ENCODE data around the gene NFKBIA.

NFKBIA gene

DNA sequence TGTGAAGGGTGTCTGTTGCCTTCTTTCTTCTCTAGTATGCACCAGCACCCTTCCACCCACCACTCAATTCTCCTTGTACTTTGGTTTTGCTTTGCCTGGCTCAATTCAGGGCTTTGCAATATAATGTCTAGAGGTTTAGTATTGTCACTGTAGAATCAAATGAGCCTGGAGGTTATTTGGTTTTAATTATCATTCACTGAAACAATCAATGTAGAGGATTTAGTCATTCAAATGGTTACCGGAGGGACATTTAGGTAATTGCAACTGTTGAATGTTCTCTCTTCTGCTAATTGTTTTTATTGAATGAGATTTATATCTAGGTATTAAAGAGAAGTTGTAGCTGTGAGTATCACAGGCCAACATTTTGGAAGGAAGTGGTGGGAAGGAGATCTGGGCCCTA lies 29.3 kb upstream of the NFKBIA start:
- TF ChIP-seq, protein P1, sequence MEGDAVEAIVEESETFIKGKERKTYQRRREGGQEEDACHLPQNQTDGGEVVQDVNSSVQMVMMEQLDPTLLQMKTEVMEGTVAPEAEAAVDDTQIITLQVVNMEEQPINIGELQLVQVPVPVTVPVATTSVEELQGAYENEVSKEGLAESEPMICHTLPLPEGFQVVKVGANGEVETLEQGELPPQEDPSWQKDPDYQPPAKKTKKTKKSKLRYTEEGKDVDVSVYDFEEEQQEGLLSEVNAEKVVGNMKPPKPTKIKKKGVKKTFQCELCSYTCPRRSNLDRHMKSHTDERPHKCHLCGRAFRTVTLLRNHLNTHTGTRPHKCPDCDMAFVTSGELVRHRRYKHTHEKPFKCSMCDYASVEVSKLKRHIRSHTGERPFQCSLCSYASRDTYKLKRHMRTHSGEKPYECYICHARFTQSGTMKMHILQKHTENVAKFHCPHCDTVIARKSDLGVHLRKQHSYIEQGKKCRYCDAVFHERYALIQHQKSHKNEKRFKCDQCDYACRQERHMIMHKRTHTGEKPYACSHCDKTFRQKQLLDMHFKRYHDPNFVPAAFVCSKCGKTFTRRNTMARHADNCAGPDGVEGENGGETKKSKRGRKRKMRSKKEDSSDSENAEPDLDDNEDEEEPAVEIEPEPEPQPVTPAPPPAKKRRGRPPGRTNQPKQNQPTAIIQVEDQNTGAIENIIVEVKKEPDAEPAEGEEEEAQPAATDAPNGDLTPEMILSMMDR (conservative IDR thresholded peaks at IDR 0.05; ENCODE audit: low read depth, low read length): no peak
- no peak overlapping the region for H3K4me3 ChIP-seq (ENCODE audit: low read length)
- DNase-seq (ENCODE audit: low read depth): no peak

DNA sequence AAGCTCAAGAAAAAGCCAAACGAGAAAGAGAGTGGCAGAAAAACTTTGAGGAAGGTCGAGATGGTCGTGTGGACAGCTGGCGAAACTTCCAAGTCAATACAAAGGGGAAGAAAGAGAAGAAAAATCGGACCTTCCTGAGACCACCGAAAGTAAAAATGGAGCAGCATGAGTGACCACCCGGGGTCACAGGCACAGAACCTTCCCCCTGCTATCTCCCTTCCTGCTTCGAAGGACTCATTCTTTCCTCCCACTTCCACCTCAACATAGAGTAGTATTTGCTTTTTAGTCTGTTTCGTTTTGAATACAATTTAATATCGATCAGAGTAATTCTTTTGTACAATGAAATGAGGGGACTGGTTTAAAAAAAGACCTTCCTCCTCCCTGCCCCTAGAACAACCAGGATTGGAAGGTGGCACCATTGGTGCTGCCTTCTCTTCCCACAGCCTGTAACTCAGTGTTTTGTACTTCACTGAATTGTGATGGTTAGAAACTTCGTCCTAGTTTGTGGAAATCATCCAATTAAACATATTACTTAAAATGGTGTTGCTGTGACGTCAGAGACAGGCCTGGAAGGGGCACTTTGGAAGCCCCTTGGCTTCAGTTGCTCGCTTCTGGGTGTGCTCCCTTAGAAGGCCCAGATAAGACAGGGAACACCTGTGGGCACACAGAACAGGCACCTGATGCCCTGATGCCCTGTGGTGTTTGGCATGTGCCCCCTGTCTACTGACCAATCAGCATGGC lies 26.1 kb upstream of the NFKBIA start:
- no peak overlapping the region for H3K4me3 ChIP-seq (ENCODE audit: low read length)
- TF ChIP-seq, protein P1 (conservative IDR thresholded peaks at IDR 0.05; ENCODE audit: low read depth, low read length): no peak
- DNase-seq (ENCODE audit: low read depth): no peak

DNA sequence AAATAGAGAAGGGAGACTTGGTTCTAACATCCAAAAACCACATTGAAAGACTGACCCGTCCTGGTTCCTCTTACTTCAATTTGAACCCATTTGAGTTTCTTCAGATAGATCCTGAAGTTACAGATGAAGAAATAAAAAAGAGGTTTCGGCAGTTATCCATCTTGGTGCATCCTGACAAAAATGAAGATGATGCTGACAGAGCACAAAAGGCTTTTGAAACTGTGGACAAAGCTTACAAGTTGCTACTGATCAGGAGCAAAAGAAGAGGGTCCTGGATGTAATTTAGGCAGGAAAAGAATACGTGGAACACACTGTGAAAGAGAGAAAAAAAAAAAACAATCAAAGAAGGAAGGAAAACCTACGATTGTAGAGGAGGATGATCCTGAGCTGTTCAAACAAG lies 25.4 kb upstream of the NFKBIA start:
- TF ChIP-seq, protein P1 (conservative IDR thresholded peaks at IDR 0.05; ENCODE audit: low read depth, low read length): no peak
- DNase-seq (ENCODE audit: low read depth): no peak
- H3K4me3 ChIP-seq (ENCODE audit: low read length): no peak overlapping the region

DNA sequence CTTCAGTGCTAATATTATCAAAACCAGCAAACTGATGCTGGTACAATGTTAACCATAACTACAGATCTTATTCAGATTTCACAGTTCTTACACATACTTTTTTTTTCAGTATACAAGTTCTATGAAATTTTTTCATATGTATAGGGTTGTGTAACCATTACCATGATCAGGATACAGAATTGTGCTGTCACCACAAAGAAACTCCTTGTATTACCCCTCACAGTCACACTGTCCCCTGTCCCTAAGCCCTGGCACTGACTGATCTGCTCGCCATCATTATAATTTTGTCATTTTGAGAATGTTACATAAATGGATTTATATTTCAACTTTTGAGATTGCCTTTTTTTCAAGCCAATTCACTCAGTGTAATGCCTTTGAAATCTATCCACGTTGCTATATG lies 21.3 kb upstream of the NFKBIA start:
- H3K4me3 ChIP-seq (ENCODE audit: low read length): no peak overlapping the region
- TF ChIP-seq, protein P1 (conservative IDR thresholded peaks at IDR 0.05; ENCODE audit: low read depth, low read length): no peak
- DNase-seq (ENCODE audit: low read depth): no peak

DNA sequence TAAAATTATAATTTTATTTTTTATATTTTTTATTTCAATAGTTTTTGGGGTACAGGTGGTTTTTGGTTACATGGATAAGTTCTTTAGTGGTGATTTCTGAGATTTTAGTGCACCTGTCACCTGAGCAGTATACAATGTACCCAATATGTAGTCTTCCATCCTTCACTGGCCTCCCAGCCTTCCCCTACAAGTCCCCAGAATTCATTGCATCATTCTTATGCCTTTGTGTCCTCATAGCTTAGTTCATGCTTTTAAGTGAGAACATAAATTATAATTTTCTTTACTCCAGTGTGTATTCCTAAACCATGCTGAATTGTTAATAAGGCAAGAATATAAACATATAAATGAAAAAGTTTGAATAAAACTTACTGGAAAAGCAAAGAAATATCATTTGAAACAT lies 19.1 kb upstream of the NFKBIA start:
- TF ChIP-seq, protein P1 (conservative IDR thresholded peaks at IDR 0.05; ENCODE audit: low read depth, low read length): no peak
- no peak for DNase-seq (ENCODE audit: low read depth)
- H3K4me3 ChIP-seq (ENCODE audit: low read length): no peak overlapping the region

DNA sequence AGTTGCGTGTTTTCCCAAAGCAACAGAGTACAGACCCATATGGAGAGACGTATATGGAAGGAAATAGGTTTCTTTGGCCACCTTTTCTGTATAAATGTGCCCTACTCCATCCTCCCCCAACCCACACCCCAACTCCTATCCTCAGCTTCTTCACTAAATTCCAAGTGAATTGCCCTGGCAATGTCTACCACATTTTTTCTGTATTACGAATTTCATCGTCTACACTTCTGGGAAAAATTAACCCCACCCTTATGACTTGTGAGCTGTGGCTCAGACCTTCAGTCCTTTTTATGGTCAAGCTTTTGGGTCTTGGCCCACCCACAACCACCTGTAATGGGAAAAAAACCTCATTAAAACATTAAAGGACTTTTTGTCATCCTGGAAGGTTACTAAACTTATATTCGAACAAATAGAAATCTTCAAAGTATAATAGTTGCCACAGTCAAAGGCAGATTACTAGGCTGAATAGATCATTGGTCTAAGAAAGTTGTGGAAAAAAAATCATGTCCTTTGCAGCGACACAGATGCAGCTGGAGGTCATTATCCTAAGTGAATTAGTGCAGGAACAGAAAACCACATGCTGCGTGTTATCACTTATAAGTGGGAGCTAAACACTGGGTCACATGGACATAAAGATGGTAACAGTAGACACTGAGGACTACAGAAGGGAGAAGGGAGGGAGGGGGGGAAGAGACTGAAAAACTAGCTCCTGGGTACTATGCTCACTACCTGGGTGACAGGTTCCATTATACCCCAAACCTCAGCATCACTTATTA lies 15.7 kb upstream of the NFKBIA start:
- TF ChIP-seq, protein P1 (conservative IDR thresholded peaks at IDR 0.05; ENCODE audit: low read depth, low read length): no peak
- H3K4me3 ChIP-seq (ENCODE audit: low read length): no peak overlapping the region
- DNase-seq (ENCODE audit: low read depth): no peak

DNA sequence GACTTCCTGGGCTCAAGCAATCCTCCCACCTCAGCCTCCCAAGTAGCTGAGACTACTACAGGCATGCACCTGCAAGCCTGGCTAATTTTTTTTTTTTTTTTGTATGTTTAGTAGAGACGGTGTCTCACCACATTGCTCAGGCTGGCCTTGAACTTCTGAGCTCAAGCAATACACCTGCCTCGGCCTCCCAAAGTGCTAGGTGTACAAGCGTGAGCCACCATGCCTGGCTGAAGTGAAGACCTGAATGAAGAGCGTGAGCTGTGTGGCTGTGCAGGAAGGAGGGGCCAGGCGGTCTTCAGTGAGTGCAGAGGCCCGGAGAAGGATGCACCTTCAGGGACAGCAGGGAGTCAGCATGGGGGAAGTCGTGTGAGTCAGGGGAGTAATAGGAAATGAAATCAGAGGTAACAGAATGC lies 14.9 kb upstream of the NFKBIA start:
- H3K4me3 ChIP-seq (ENCODE audit: low read length): no peak overlapping the region
- no peak for DNase-seq (ENCODE audit: low read depth)
- TF ChIP-seq, protein P1 (conservative IDR thresholded peaks at IDR 0.05; ENCODE audit: low read depth, low read length): no peak
